MM.1S (cell line): ENCODE measurements around the gene TANGO2.

Experiments used
- DNase-seq: peaks from one replicate; pipeline ENCODE4 v3.0.0-alpha.2; 2015
- H2AFZ ChIP-seq: fragments of 300-600 bp; sonication (generic); 2 replicates; pipeline ENCODE4 v1.6.0; 2016; ENCODE audit warnings: antibody characterized with exemption, low read length
- H3F3A ChIP-seq: fragments of 300-600 bp; sonication (generic); 2 replicates; pipeline ENCODE4 v1.6.1; 2016; ENCODE audit warnings: mild to moderate bottlenecking, antibody characterized with exemption, low read length, moderate library complexity, mixed read lengths; ENCODE audit not compliant: insufficient read depth
- H3K27ac ChIP-seq: fragments of 300-600 bp; sonication (generic); 2 replicates; pipeline ENCODE4 v1.5.1; 2016; ENCODE audit warnings: mild to moderate bottlenecking, low read length
- H3K27me3 ChIP-seq: fragments of 300-600 bp; sonication (generic); replicated peaks from 2 replicates; pipeline ENCODE4 v1.6.0; 2016; ENCODE audit warnings: low read length; ENCODE audit not compliant: insufficient read depth
- H3K36me3 ChIP-seq: fragments of 300-600 bp; sonication (generic); replicated peaks from 2 replicates; pipeline ENCODE4 v1.6.1; 2016; ENCODE audit warnings: mild to moderate bottlenecking, low read length, mixed read lengths; ENCODE audit not compliant: insufficient read depth
- H3K4me1 ChIP-seq: fragments of 300-600 bp; sonication (generic); 2 replicates; pipeline ENCODE4 v1.6.1; 2016; ENCODE audit warnings: low read length, mixed read lengths
- H3K4me2 ChIP-seq: fragments of 300-600 bp; sonication (generic); 2 replicates; pipeline ENCODE4 v1.6.0; 2016; ENCODE audit warnings: low read depth, low read length
- H3K4me3 ChIP-seq: fragments of 300-600 bp; sonication (generic); 2 replicates; pipeline ENCODE4 v1.5.1; 2016; ENCODE audit warnings: low read length, mixed read lengths
- H3K79me2 ChIP-seq: fragments of 300-600 bp; sonication (generic); 2 replicates; pipeline ENCODE4 v1.6.1; 2016; ENCODE audit warnings: mixed run types, low read length, mixed read lengths
- H3K9ac ChIP-seq: fragments of 300-600 bp; sonication (generic); 2 replicates; pipeline ENCODE4 v1.6.1; 2016; ENCODE audit warnings: low read length, mixed read lengths
- H3K9me2 ChIP-seq: fragments of 300-600 bp; sonication (generic); replicated peaks from 2 replicates; pipeline ENCODE4 v1.6.1; 2016; ENCODE audit warnings: mild to moderate bottlenecking, low read length, mixed read lengths; ENCODE audit not compliant: insufficient read depth
- H3K9me3 ChIP-seq: fragments of 300-600 bp; sonication (generic); replicated peaks from 2 replicates; pipeline ENCODE4 v1.6.1; 2016; ENCODE audit warnings: mild to moderate bottlenecking, low read length, mixed read lengths; ENCODE audit not compliant: insufficient read depth
- H4K20me1 ChIP-seq: fragments of 300-600 bp; sonication (generic); 2 replicates; pipeline ENCODE4 v1.6.1; 2016; ENCODE audit warnings: mild to moderate bottlenecking, low read length, moderate library complexity, mixed read lengths; ENCODE audit not compliant: insufficient read depth
- CTCF ChIP-seq: fragments of 300-600 bp; sonication (generic); IDR thresholded peaks from 2 replicates; pipeline ENCODE4 v1.5.1; 2016; ENCODE audit warnings: antibody characterized with exemption, low read length, mixed read lengths
- EZH2 ChIP-seq: fragments of 300-600 bp; sonication (generic); optimal IDR thresholded peaks from 2 replicates; pipeline ENCODE3; 2017; ENCODE audit warnings: low read depth, mild to moderate bottlenecking, antibody characterized with exemption, low read length, mixed read lengths
- EZH2phosphoT487 ChIP-seq: fragments of 300-600 bp; sonication (generic); IDR thresholded peaks from 2 replicates; pipeline ENCODE4 v1.6.1; 2018; ENCODE audit warnings: antibody characterized with exemption, low read length

Gene TANGO2

GRCh38 chr22:20036084-20036482 is 15.2 kb downstream of the TANGO2 start:
- Histone ChIP-seq H3K4me1 (peaks cover 8% of the 10 kb centered on the region), H3F3A (no peaks in the 10 kb centered on the region), H3K79me2 (peaks cover 2% of the 10 kb centered on the region; the same call in 1 of the 2 replicates), H3K4me2 (peak overlapping the region; percentile 47; the same call in 1 of the 2 replicates), H3K9me3 (no peaks in the 10 kb centered on the region), H3K27ac (no peak overlapping the region), H3K4me3 (peak overlapping the region; percentile 11; the same call in 1 of the 2 replicates), H3K36me3 (no peaks in the 10 kb centered on the region), H3K9ac (no peak overlapping the region), H3K27me3 (no peaks in the 10 kb centered on the region), H2AFZ (no peak overlapping the region), H4K20me1 (no peaks in the 10 kb centered on the region), H3K9me2 (no peaks in the 10 kb centered on the region)
- TF ChIP-seq EZH2 (no peak), CTCF (no peak), EZH2phosphoT487 (no peak)
- DNase-seq: peak; percentile 39

DNA sequence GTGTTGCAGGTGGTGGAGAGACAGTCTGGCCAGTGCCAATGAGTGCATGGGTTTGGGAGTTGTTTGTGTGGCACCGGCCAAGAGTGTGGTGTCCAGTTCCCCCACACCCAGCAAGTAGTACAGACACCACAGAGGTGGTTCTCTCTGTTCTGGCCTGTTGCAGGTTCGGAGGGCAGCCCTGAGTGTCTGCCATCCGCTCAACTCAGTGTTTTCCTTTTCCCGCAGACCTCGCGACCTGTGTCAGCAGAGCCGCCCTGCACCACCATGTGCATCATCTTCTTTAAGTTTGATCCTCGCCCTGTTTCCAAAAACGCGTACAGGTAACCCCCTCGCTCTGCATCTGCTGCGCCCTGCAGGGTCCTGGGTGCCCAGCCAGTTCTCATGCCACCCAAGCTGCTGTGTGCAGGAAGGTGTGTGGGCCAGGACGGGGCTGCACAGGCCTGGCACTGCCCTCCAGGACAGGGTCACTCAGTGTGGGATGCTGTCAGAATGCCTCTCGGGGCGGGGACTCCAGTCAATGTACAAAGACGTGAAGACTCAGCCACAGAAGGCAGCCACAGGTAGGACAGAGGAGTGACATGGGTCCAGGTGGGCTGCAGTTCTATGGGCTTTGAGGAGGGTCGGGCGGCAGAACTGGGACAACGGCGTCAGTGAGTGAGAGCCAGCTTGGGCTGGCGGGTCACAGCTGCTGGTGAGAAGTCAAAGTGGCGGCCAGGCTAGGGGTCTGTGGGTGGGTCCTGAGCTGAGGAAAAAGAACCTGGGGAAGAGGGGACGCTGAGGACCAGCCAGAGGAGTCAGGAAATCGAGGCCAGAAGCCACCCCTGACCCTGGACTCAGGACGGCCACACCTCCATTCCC is 15.9 kb downstream of the TANGO2 start:
- H3K36me3 ChIP-seq: no peaks in the 10 kb centered on the region
- no peak overlapping the region for H3K9ac ChIP-seq

DNA sequence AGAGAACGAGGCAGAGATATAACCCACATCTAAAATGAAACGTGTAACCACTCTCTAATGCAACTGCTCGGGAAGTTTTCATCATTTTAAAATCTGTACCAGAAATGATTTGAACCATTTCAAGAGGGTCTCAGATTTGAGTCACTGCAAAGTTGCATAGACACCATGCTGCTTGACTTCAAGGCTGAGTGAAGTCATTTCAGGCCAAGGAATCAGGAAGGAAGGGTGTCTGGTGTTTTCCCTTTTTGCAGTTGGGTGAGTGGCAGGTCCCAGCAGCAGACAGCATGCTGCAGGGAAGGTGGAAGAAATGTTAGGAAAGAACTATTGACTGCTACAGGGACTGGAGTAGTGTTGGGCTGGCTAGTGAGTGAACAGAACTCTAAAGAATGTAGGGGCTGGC is 16.5 kb downstream of the TANGO2 start:
- H3K9me3 ChIP-seq: no peaks in the 10 kb centered on the region
- H3K9ac ChIP-seq: no peak overlapping the region
- no peak overlapping the region for H2AFZ ChIP-seq
- H3K4me2 ChIP-seq: no peak overlapping the region
- no peaks in the 10 kb centered on the region for H3K27me3 ChIP-seq
- no peaks in the 10 kb centered on the region for H3F3A ChIP-seq
- no peak for TF ChIP-seq EZH2phosphoT487
- TF ChIP-seq CTCF: no peak
- TF ChIP-seq EZH2: no peak
- H3K79me2 ChIP-seq: no peaks in the 10 kb centered on the region; the same call in 1 of the 2 replicates
- peaks cover 8% of the 10 kb centered on the region for H3K4me1 ChIP-seq
- no peaks in the 10 kb centered on the region for H4K20me1 ChIP-seq
- H3K9me2 ChIP-seq: no peaks in the 10 kb centered on the region
- no peaks in the 10 kb centered on the region for H3K36me3 ChIP-seq
- no peak overlapping the region for H3K4me3 ChIP-seq
- no peak overlapping the region for H3K27ac ChIP-seq
- DNase-seq: no peak

More for the DNA sequence above, 15.9 kb downstream of the TANGO2 start:
- H3F3A ChIP-seq: no peaks in the 10 kb centered on the region
- H4K20me1 ChIP-seq: no peaks in the 10 kb centered on the region
- peak overlapping the region; percentile 11; the same call in 1 of the 2 replicates for H3K4me3 ChIP-seq
- no peaks in the 10 kb centered on the region; the same call in 1 of the 2 replicates for H3K79me2 ChIP-seq
- no peaks in the 10 kb centered on the region for H3K27me3 ChIP-seq
- no peaks in the 10 kb centered on the region for H3K9me3 ChIP-seq
- H3K27ac ChIP-seq: no peak overlapping the region
- peak overlapping the region; percentile 47; the same call in 1 of the 2 replicates for H3K4me2 ChIP-seq
- no peak overlapping the region for H2AFZ ChIP-seq
- peaks cover 8% of the 10 kb centered on the region for H3K4me1 ChIP-seq
- H3K9me2 ChIP-seq: no peaks in the 10 kb centered on the region
- TF ChIP-seq EZH2phosphoT487: no peak
- DNase-seq: no peak

GRCh38 chr22:20038574-20038973 is 17.7 kb downstream of the TANGO2 start:
- Histone ChIP-seq H2AFZ (no peak overlapping the region), H3K9ac (no peak overlapping the region), H3K9me3 (no peaks in the 10 kb centered on the region), H3K4me2 (no peak overlapping the region), H3K79me2 (no peaks in the 10 kb centered on the region), H3K4me1 (peaks cover 8% of the 10 kb centered on the region), H3K36me3 (no peaks in the 10 kb centered on the region), H4K20me1 (no peaks in the 10 kb centered on the region), H3K4me3 (no peak overlapping the region), H3K27ac (no peak overlapping the region), H3K27me3 (no peaks in the 10 kb centered on the region), H3K9me2 (no peaks in the 10 kb centered on the region), H3F3A (no peaks in the 10 kb centered on the region)
- TF ChIP-seq EZH2phosphoT487 (no peak), EZH2 (no peak), CTCF (no peak)
- no peak for DNase-seq
